IPS-20b (cell line): ENCODE measurements around the gene MESP2.

ENCODE experiments used
- H3K27ac ChIP-seq: one replicate; pipeline ENCODE4 v1.5.1; 2013; ENCODE audit warnings: low read length
- H3K27me3 ChIP-seq: 2 replicates; pipeline ENCODE4 v1.6.1; 2013; ENCODE audit warnings: mild to moderate bottlenecking, low read length, inconsistent platforms; ENCODE audit not compliant: insufficient read depth
- H3K36me3 ChIP-seq: 2 replicates; pipeline ENCODE4 v1.6.1; 2013; ENCODE audit warnings: low read depth, mild to moderate bottlenecking, inconsistent platforms, low read length, moderate library complexity; ENCODE audit not compliant: insufficient read depth
- H3K4me1 ChIP-seq: 2 replicates; pipeline ENCODE4 v1.6.1; 2013; ENCODE audit warnings: mild to moderate bottlenecking, control low read depth, inconsistent platforms, low read length, moderate library complexity; ENCODE audit not compliant: insufficient read depth
- H3K4me3 ChIP-seq: 2 replicates; pipeline ENCODE4 v1.5.1; 2013; ENCODE audit warnings: mild to moderate bottlenecking, low read length, inconsistent platforms
- H3K9ac ChIP-seq: 2 replicates; pipeline ENCODE4 v1.6.1; 2013; ENCODE audit warnings: low read depth, mild to moderate bottlenecking, inconsistent platforms, low read length, moderate library complexity
- H3K9me3 ChIP-seq: 2 replicates; pipeline ENCODE4 v1.6.1; 2013; ENCODE audit warnings: mild to moderate bottlenecking, low read depth, low read length, inconsistent platforms; ENCODE audit not compliant: insufficient read depth

Gene MESP2

GRCh38 chr15:89795996-89796395 is 19.9 kb downstream of the MESP2 start:
- H3K4me3 ChIP-seq: no peak overlapping the region

GRCh38 chr15:89797678-89798201 is 21.6 kb downstream of the MESP2 start:
- no peak overlapping the region for H3K27ac ChIP-seq

More at GRCh38 chr15:89795996-89796395, 19.9 kb downstream of the MESP2 start:
- Histone ChIP-seq H3K4me1 (no peaks in the 10 kb centered on the region), H3K27me3 (no peaks in the 10 kb centered on the region), H3K27ac (no peak overlapping the region), H3K36me3 (no peaks in the 10 kb centered on the region), H3K9me3 (no peaks in the 10 kb centered on the region), H3K9ac (no peak overlapping the region)

DNA sequence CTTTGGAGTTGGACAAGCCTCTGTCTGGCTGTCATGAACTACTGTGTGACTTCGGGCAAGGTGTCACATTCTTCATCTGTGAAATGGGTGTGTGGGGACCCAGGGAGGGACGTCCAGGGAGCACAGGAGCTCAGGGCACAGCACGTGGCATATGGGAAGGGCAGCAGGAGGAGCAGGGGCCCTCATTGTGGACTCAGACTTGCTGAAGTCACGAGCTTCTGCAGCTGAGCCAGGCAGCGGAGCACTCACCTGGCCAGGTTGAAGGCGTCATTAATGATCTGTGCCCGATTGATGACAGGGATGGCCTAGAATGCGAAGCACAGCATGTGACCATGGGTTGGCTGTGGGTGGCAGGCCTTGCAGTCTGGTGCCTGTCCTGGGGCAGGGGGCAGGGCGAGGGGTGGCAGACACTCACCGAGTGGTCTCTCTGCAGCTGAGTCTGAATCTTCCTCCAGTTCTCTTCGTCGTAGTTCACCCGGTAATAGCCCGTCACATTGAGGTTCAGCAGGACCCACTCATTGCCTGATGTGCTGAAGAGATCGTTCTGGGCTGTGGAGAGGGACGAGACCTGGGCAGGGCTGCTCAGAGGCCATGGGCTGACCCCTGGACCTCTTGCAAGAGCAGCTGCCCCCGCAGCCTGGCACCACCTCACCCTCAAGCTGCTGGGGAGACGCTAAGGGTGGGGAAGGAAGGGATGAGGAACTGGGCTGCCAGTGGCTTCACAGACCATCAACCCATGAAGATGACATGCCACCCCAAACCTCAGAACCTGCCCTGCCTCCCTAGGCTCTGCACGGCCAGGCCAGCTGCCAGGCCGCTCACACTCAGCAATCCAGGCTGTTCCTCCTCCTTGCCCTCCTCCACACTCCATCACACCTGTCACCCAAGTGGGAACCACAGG is 23.1 kb downstream of the MESP2 start:
- Histone ChIP-seq H3K9ac (no peak overlapping the region), H3K36me3 (no peaks in the 10 kb centered on the region), H3K9me3 (no peaks in the 10 kb centered on the region), H3K27ac (no peak overlapping the region), H3K27me3 (no peaks in the 10 kb centered on the region), H3K4me1 (no peaks in the 10 kb centered on the region), H3K4me3 (no peak overlapping the region)

More at GRCh38 chr15:89797678-89798201, 21.6 kb downstream of the MESP2 start:
- Histone ChIP-seq H3K9me3 (no peaks in the 10 kb centered on the region), H3K9ac (no peak overlapping the region), H3K27me3 (no peaks in the 10 kb centered on the region), H3K4me1 (no peaks in the 10 kb centered on the region), H3K36me3 (no peaks in the 10 kb centered on the region), H3K4me3 (no peak overlapping the region)

DNA sequence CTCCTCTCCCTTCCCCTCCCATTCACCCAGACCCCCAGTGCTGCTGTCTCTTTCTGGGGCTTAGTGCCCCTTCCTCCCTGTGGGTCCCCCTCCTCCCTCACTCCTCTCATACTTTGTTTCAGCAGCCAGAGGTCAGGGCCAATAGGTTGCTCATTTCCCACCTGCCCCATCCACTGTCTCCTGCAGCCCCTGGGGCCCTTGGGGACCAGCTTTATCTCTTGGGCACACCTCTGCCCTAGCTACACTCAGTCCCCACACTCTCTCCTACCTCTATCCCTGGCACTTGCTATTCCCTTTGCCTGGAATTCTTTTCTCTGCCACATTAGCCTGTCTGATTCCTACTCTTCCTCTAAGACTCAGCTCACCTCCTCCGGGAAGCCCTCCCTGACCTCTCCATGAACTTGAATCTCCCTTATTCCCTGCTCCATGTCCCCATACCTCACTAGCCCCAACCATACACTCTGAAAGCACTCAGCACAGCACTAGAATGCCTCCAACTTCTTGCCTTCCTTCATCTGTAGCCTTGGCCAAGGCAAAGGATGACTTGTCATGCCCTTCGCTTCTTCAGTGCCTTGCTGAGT is 23.9 kb downstream of the MESP2 start:
- Histone ChIP-seq H3K27ac (no peak overlapping the region), H3K4me3 (no peak overlapping the region), H3K36me3 (no peaks in the 10 kb centered on the region), H3K4me1 (no peaks in the 10 kb centered on the region), H3K9me3 (no peaks in the 10 kb centered on the region), H3K27me3 (no peaks in the 10 kb centered on the region), H3K9ac (no peak overlapping the region)

DNA sequence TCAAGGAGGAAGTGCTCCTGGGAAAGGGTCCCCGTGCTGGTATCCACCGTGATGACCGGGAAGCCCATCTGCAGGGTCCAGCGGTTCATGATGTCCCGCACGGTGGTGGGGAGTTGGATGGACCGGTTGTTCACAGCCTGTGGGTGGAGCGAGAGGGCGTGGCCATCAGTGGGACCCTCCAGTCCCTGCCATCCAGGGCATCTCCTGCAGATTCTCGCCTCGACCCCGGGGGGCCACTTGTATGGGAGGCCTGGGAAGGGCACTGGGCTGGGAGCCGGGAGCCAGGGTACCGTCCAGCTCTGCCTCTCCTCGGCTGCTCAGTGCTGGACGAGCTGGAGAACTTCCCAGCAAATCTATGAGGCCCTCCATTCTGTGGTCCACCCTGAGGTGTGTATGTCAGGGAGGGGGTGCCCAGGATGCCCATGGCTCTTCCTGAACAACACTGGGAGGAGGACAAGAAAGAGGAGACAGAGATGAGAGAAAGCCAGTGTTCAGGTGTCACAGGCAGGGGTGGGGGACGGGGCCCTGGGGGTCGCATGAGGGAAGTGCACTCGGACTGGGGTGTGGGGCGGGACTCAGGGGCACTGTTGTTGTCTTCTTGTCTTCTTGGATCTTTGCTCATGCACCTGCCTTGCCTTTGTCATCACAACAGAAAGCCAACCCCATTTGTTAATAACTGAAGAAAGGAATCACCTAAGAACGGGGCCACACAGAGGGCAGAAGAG is 25.5 kb downstream of the MESP2 start:
- no peaks in the 10 kb centered on the region for H3K9me3 ChIP-seq
- H3K27me3 ChIP-seq: no peaks in the 10 kb centered on the region
- no peaks in the 10 kb centered on the region for H3K36me3 ChIP-seq
- H3K4me1 ChIP-seq: no peaks in the 10 kb centered on the region
- no peak overlapping the region for H3K4me3 ChIP-seq
- H3K9ac ChIP-seq: no peak overlapping the region
- H3K27ac ChIP-seq: no peak overlapping the region

DNA sequence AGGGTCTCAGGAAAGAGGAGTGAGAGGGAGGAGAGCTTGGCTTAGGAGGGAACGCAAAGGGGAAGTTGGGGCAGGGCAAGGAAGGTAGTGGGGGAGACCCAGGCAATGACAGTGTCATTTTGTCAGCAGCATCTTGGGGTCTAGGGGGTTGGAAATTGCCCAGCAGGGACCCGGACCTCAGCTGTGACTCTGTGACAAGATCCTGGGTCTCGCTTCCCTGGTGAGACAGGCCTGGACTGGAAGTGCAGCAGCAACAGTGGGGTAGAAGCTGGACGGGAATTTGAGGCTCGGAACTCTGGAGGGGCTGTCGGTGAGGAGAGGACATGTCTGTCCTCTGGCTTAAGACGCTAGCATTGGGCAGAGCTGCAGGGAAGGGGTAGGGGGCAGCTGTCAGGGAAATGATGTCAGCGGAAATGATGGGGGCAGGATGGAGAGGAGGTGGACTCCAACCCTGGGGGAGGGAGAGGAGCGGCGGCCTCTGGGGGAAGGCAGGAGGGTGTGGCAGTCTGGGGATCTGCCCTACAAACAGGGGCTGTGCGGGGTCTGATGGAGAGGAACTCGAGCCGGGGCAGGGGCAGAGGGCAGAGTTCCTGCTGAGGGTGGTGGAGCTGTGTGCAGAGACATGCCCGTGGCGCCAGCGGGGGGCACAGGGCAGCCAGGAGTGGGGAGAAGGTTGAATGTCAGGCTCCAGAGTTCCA is 26.2 kb downstream of the MESP2 start:
- H3K27ac ChIP-seq: no peak overlapping the region
- no peaks in the 10 kb centered on the region for H3K36me3 ChIP-seq
- H3K27me3 ChIP-seq: no peaks in the 10 kb centered on the region
- no peak overlapping the region for H3K4me3 ChIP-seq
- H3K9ac ChIP-seq: no peak overlapping the region
- no peaks in the 10 kb centered on the region for H3K9me3 ChIP-seq
- no peaks in the 10 kb centered on the region for H3K4me1 ChIP-seq

GRCh38 chr15:89802986-89803824 is 27.1 kb downstream of the MESP2 start:
- H3K27me3 ChIP-seq: no peaks in the 10 kb centered on the region
- H3K4me3 ChIP-seq: no peak overlapping the region
- no peaks in the 10 kb centered on the region for H3K4me1 ChIP-seq
- H3K9me3 ChIP-seq: no peaks in the 10 kb centered on the region
- H3K9ac ChIP-seq: no peak overlapping the region
- H3K27ac ChIP-seq: no peak overlapping the region
- no peaks in the 10 kb centered on the region for H3K36me3 ChIP-seq

GRCh38 chr15:89803941-89804800 is 28.0 kb downstream of the MESP2 start:
- no peaks in the 10 kb centered on the region for H3K36me3 ChIP-seq
- H3K27me3 ChIP-seq: no peaks in the 10 kb centered on the region
- H3K4me3 ChIP-seq: no peak overlapping the region
- H3K9ac ChIP-seq: no peak overlapping the region
- no peaks in the 10 kb centered on the region for H3K9me3 ChIP-seq
- H3K4me1 ChIP-seq: no peaks in the 10 kb centered on the region
- no peak overlapping the region for H3K27ac ChIP-seq

- H3K9ac ChIP-seq: no peak overlapping the region
- H3K4me3 ChIP-seq: no peak overlapping the region
- H3K9me3 ChIP-seq: no peaks in the 10 kb centered on the region
- no peak overlapping the region for H3K27ac ChIP-seq
- H3K27me3 ChIP-seq: no peaks in the 10 kb centered on the region
- H3K4me1 ChIP-seq: no peaks in the 10 kb centered on the region
- H3K36me3 ChIP-seq: no peaks in the 10 kb centered on the region
These were observed 29.4 kb downstream of the MESP2 start for GRCh38 chr15:89805241-89806209.
